ENCODE results near the gene PTGFRN. TPM values are rescaled to one million over a fixed set of nuclear protein-coding genes. Genes with fewer than 3 reads are reported as not detected.

PTGFRN gene
- total and polyA plus RNA-seq, 2 of the 4 experiments (the other 2 are of a cell fraction) = 0.90 to 1.1 TPM

DNA sequence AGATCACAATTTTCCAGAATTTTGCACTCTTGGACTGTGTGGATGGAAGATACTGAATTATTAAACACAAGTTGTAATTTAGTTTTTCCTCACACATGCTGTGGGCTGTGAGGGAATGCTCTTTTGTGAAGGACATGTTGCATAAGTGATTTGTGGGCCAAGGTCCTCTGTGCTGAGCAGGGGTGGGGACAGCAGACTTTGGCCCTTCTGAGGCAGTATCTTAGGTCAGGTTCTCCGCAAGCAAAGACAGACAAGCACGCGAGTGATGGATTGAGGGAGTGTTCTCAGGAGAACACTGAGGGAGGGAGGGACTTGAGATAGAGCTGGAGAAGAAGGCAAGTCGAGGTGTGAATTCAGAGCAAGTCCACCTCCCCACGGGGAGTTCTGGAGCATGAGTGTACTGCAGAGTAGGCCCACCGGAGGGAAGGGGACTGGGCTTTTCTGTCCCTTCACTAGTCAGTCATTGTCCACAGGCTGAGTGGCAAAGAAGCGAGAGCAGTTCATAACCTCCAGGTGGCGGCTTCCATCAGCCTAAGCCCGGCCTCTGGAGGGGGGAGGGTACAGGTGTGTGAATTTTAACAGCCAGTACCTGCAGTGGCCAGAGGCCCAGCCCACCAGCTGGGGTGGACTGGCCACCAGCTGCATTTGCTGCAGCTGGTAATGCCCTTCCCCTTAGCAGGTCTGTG is 72.7 kb downstream of the PTGFRN start:
- Histone ChIP-seq H3K18ac (ENCODE audit: low read depth, low read length) (no peak overlapping the region), H2AK5ac (ENCODE audit: low read depth, low read length) (no peak overlapping the region), H3K27me3 (ENCODE audit: control insufficient read depth, insufficient read depth, low read length) (peaks cover 5% of the 10 kb centered on the region; the same call in 1 of the 2 replicates), H2BK120ac (ENCODE audit: low read depth, low read length) (no peak overlapping the region), H3K9me1 (ENCODE audit: insufficient read depth, low read length) (no peaks in the 10 kb centered on the region), H3K14ac (replicated peaks; ENCODE audit: low read depth, low read length) (no peak overlapping the region), H3K4me2 (ENCODE audit: low read depth, low read length) (no peak overlapping the region), H3K23ac (ENCODE audit: low read depth, low read length) (no peak overlapping the region), H4K20me1 (ENCODE audit: insufficient read depth, low read length) (no peaks in the 10 kb centered on the region), H4K5ac (ENCODE audit: low read depth, low read length) (no peak overlapping the region), H3K56ac (ENCODE audit: extremely low read depth, insufficient read depth, low read length) (no peak overlapping the region), H4K91ac (ENCODE audit: insufficient read depth, low read depth, low read length) (no peak overlapping the region), H4K8ac (ENCODE audit: low read depth in 2 of 2, low read length in 2 of 2) (no peak overlapping the region), H3K4ac (ENCODE audit: low read depth, low read length) (no peak overlapping the region), H2AK9ac (replicated peaks; ENCODE audit: low read depth, low read length, poor library complexity) (no peak overlapping the region), H3K4me3 (ENCODE audit: insufficient read depth, low read depth, low read length) (no peak overlapping the region), H3K9ac (ENCODE audit: low read depth, low read length) (no peak overlapping the region), H2BK5ac (ENCODE audit: low read depth, low read length, poor library complexity, severe bottlenecking) (no peak overlapping the region), H2BK15ac (ENCODE audit: low read depth, low read length) (no peak overlapping the region), H3K79me1 (ENCODE audit: low read depth in 1 of 2, low read length in 2 of 2) (no peaks in the 10 kb centered on the region), H2BK20ac (ENCODE audit: low read depth, low read length) (no peak overlapping the region), H3K4me1 (ENCODE audit: control insufficient read depth, insufficient read depth, low read length) (no peaks in the 10 kb centered on the region), H2AFZ (replicated peaks; ENCODE audit: low read length, poor library complexity) (no peak overlapping the region), H3K36me3 (ENCODE audit: control insufficient read depth, insufficient read depth, low read length) (no peaks in the 10 kb centered on the region), H3K9me3 (ENCODE audit: control insufficient read depth, insufficient read depth, low read length) (no peaks in the 10 kb centered on the region), H3K27ac (ENCODE audit: insufficient read depth, low read length) (no peak overlapping the region)
- BruUV-seq (replicated peaks) = no TSS peak
- ChIA-PET CTCF (no interaction called here), POLR2A (ENCODE audit: unreplicated experiment) (no interaction called here)
- no peak for TF ChIP-seq RAD21 (IDR thresholded peaks at IDR 0.05; ENCODE audit: low read length)
- no peak for TF ChIP-seq SMC3 (IDR thresholded peaks at IDR 0.05; ENCODE audit: low read depth, low read length)
- TF ChIP-seq, protein P1, sequence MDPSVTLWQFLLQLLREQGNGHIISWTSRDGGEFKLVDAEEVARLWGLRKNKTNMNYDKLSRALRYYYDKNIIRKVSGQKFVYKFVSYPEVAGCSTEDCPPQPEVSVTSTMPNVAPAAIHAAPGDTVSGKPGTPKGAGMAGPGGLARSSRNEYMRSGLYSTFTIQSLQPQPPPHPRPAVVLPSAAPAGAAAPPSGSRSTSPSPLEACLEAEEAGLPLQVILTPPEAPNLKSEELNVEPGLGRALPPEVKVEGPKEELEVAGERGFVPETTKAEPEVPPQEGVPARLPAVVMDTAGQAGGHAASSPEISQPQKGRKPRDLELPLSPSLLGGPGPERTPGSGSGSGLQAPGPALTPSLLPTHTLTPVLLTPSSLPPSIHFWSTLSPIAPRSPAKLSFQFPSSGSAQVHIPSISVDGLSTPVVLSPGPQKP (IDR thresholded peaks at IDR 0.05; ENCODE audit: borderline replicate concordance, low read depth, low read length) = no peak
- no peak for TF ChIP-seq BHLHE40 (IDR thresholded peaks at IDR 0.05; ENCODE audit: low read depth, low read length)
- no peak for TF ChIP-seq MXI1 (IDR thresholded peaks at IDR 0.05; ENCODE audit: borderline replicate concordance, low read depth, low read length)
- TF ChIP-seq MAZ (IDR thresholded peaks at IDR 0.05; ENCODE audit: borderline replicate concordance, low read depth, low read length) = no peak
- TF ChIP-seq NFE2L2 (IDR thresholded peaks at IDR 0.05; ENCODE audit: low read depth, low read length) = no peak
- TF ChIP-seq POLR2A (IDR thresholded peaks at IDR 0.05; ENCODE audit: low read depth, low read length) = no peak
- TF ChIP-seq, protein P2, sequence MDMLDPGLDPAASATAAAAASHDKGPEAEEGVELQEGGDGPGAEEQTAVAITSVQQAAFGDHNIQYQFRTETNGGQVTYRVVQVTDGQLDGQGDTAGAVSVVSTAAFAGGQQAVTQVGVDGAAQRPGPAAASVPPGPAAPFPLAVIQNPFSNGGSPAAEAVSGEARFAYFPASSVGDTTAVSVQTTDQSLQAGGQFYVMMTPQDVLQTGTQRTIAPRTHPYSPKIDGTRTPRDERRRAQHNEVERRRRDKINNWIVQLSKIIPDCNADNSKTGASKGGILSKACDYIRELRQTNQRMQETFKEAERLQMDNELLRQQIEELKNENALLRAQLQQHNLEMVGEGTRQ (IDR thresholded peaks at IDR 0.05; ENCODE audit: low read depth, low read length) = no peak
- ATAC-seq (ENCODE audit: low read depth) = no peak
- no CpG with 5 or more reads among the region's 9 CpGs for WGBS, 2 experiments (ENCODE audit: extremely low coverage in 2 of 2, insufficient read length in 1 of 2)
- no peak for DNase-seq
- in situ Hi-C loops (cut with MboI; ENCODE audit: low sequenced_read_pairs) = no loop called here
- intact Hi-C loops (cut with micrococcal nuclease) = no loop called here
- dilution Hi-C loops (cut with HindIII; ENCODE audit: low sequenced_read_pairs, unreplicated experiment) = no loop called here
